ENCODE results near the gene ZNF664. TPM values are rescaled to one million over a fixed set of nuclear protein-coding genes. Genes with fewer than 3 reads are reported as not detected.

ZNF664 gene
- total and polyA plus RNA-seq, 2 of the 4 experiments (the other 2 are of a cell fraction) = 29.9 to 32.6 TPM

DNA sequence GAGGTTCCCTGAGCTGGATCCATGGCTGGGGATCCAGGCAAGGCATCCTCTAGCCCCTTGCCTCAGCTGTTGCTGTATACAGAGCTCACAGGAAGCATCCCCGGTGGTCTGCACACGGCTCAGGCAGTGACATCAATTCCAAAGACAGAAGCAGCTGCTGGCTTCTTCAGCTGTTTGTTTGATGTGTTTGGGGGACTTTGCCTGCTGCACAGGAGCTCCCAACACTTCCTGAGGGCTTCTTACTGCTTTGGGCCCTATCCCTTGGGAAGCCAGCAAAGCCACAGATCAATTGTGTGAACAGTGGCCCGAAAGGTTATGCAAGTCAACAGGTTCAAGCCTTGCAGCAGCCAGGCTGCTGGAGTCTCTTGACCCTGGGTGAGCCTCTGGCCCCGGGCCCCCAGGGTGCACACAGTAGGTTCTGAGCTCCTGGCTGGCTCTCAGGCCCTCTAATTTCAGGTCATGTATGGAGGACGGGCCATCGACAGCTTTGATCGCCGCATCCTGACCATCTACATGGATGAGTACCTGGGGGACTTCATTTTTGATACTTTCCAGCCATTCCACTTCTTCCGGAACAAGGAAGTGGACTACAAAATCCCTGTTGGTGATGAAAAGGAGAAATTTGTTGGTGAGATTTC is 43.0 kb upstream of the ZNF664 start:
- Histone ChIP-seq H3K18ac (ENCODE audit: low read depth, low read length) (no peak overlapping the region), H3K9me1 (ENCODE audit: insufficient read depth, low read length) (no peaks in the 10 kb centered on the region), H2BK15ac (ENCODE audit: low read depth, low read length) (no peak overlapping the region), H3K4me2 (ENCODE audit: low read depth, low read length) (no peak overlapping the region), H3K79me1 (ENCODE audit: low read depth in 1 of 2, low read length in 2 of 2) (no peaks in the 10 kb centered on the region), H3K4ac (ENCODE audit: low read depth, low read length) (no peak overlapping the region), H2BK5ac (ENCODE audit: low read depth, low read length, poor library complexity, severe bottlenecking) (no peak overlapping the region), H3K23ac (ENCODE audit: low read depth, low read length) (no peak overlapping the region), H4K91ac (ENCODE audit: insufficient read depth, low read depth, low read length) (no peak overlapping the region), H2AK5ac (ENCODE audit: low read depth, low read length) (no peak overlapping the region), H3K36me3 (ENCODE audit: control insufficient read depth, insufficient read depth, low read length) (peaks cover 1% of the 10 kb centered on the region; the same call in 1 of the 2 replicates), H2AFZ (replicated peaks; ENCODE audit: low read length, poor library complexity) (no peak overlapping the region), H4K5ac (ENCODE audit: low read depth, low read length) (no peak overlapping the region), H4K20me1 (ENCODE audit: insufficient read depth, low read length) (no peaks in the 10 kb centered on the region), H3K27me3 (ENCODE audit: control insufficient read depth, insufficient read depth, low read length) (no peaks in the 10 kb centered on the region), H3K27ac (ENCODE audit: insufficient read depth, low read length) (no peak overlapping the region), H3K4me3 (ENCODE audit: insufficient read depth, low read depth, low read length) (no peak overlapping the region), H2AK9ac (replicated peaks; ENCODE audit: low read depth, low read length, poor library complexity) (no peak overlapping the region), H2BK120ac (ENCODE audit: low read depth, low read length) (no peak overlapping the region), H3K4me1 (ENCODE audit: control insufficient read depth, insufficient read depth, low read length) (no peaks in the 10 kb centered on the region), H3K9me3 (ENCODE audit: control insufficient read depth, insufficient read depth, low read length) (no peaks in the 10 kb centered on the region; the same call in 1 of the 2 replicates), H4K8ac (ENCODE audit: low read depth in 2 of 2, low read length in 2 of 2) (no peak overlapping the region), H3K56ac (ENCODE audit: extremely low read depth, insufficient read depth, low read length) (no peak overlapping the region), H3K14ac (replicated peaks; ENCODE audit: low read depth, low read length) (no peak overlapping the region), H3K9ac (ENCODE audit: low read depth, low read length) (no peak overlapping the region), H2BK20ac (ENCODE audit: low read depth, low read length) (no peak overlapping the region)
- in situ Hi-C loops (cut with MboI; ENCODE audit: low sequenced_read_pairs) (no loop called here), intact Hi-C loops (cut with micrococcal nuclease) (no loop called here), dilution Hi-C loops (cut with HindIII; ENCODE audit: low sequenced_read_pairs, unreplicated experiment) (no loop called here)
- BruUV-seq (replicated peaks) = no TSS peak
- DNase-seq (no peak), ATAC-seq (ENCODE audit: low read depth) (no peak)
- no peak for TF ChIP-seq ELK1 (IDR thresholded peaks at IDR 0.05; ENCODE audit: borderline replicate concordance, low read depth, low read length)
- no peak for TF ChIP-seq SMC3 (IDR thresholded peaks at IDR 0.05; ENCODE audit: low read depth, low read length)
- TF ChIP-seq BHLHE40 (IDR thresholded peaks at IDR 0.05; ENCODE audit: low read depth, low read length) = no peak
- no peak for TF ChIP-seq MAZ (IDR thresholded peaks at IDR 0.05; ENCODE audit: borderline replicate concordance, low read depth, low read length)
- TF ChIP-seq CTCF (conservative IDR thresholded peaks at IDR 0.05; ENCODE audit: low read depth, low read length) = no peak
- TF ChIP-seq CHD1 (IDR thresholded peaks at IDR 0.05; ENCODE audit: low read depth, low read length) = no peak
- TF ChIP-seq, protein P1, sequence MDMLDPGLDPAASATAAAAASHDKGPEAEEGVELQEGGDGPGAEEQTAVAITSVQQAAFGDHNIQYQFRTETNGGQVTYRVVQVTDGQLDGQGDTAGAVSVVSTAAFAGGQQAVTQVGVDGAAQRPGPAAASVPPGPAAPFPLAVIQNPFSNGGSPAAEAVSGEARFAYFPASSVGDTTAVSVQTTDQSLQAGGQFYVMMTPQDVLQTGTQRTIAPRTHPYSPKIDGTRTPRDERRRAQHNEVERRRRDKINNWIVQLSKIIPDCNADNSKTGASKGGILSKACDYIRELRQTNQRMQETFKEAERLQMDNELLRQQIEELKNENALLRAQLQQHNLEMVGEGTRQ (IDR thresholded peaks at IDR 0.05; ENCODE audit: low read depth, low read length) = no peak
- no peak for TF ChIP-seq FOS (IDR thresholded peaks at IDR 0.05; ENCODE audit: low read depth, low read length)
- no peak for TF ChIP-seq CEBPB (IDR thresholded peaks at IDR 0.05; ENCODE audit: low read depth, low read length)
- no peak for TF ChIP-seq RFX5 (IDR thresholded peaks at IDR 0.05; ENCODE audit: low read depth, low read length)
- TF ChIP-seq NFE2L2 (IDR thresholded peaks at IDR 0.05; ENCODE audit: low read depth, low read length) = no peak
- no peak for TF ChIP-seq MXI1 (IDR thresholded peaks at IDR 0.05; ENCODE audit: borderline replicate concordance, low read depth, low read length)
- ChIA-PET CTCF (no interaction called here), POLR2A (ENCODE audit: unreplicated experiment) (no interaction called here)
- no CpG with 5 or more reads among the region's 9 CpGs for whole genome bisulfite sequencing, 2 experiments (ENCODE audit: extremely low coverage in 2 of 2, insufficient read length in 1 of 2)

All from IMR-90 (cell line).